A549 treated with AZD2906 at 1 μM for 4 hours (cell line): ENCODE measurements around the gene LAMA4. TPM values are rescaled to one million over a fixed set of nuclear protein-coding genes. Genes with fewer than 3 reads are reported as not detected.

ENCODE experiments used
- total RNA-seq: library from RNA; stranded (reverse); fragments of 200-300 nt; extraction: Qiagen RNA extraction; gene quantifications from 5 replicates; pipeline ENCODE4 v1.2.3, GENCODE V29; 2022

Gene LAMA4
- 0.71 to 1.3 TPM (median 1.1 TPM) in 5 replicates for total RNA-seq

GRCh38 chr6:112253841-112254816, at the start of gene LAMA4:
TSS of gene LAMA4 (minus strand) at chr6:112254567. CDS start at chr6:112254150, 417 bp downstream.

GRCh38 chr6:112087136-112087911, 167.0 kb downstream of the LAMA4 start, which contains the start of the genes FAM229B and TUBE1:
TSS of gene FAM229B (plus strand) at chr6:112087591. CDS start at chr6:112099284, 11,693 bp downstream.
TSS of gene TUBE1 (minus strand) at chr6:112087482. CDS start at chr6:112087434, 48 bp downstream.

Other genes with a start within 250 kb of the LAMA4 start
- gene CCN6, start 200.5 kb downstream of the LAMA4 start, total RNA-seq = not detected in 5 replicates
- 5.2 to 6.8 TPM (median 5.8 TPM) in 5 replicates for gene TUBE1, start 167.1 kb downstream of the LAMA4 start, total RNA-seq
- 5.9 to 9.3 TPM (median 8.4 TPM) in 5 replicates for gene FAM229B, start 167.0 kb downstream of the LAMA4 start, total RNA-seq
- gene RFPL4B, start 92.8 kb upstream of the LAMA4 start, total RNA-seq = 0.03 to 0.05 TPM in 2 of 5 replicates, not detected in the others